HepG2 (cell line): ENCODE data around the gene CBX2. TPM values are rescaled to one million over a fixed set of nuclear protein-coding genes. Genes with fewer than 3 reads are reported as not detected.
A peak's percentile ranks its signal among the peaks of the same experiment; 100 is the strongest.

Source experiments
- BCL3 ChIP-seq: sonication (generic); formaldehyde crosslinking; IDR thresholded peaks from 2 replicates; pipeline ENCODE4 v1.5.1; 2020; ENCODE audit warnings: mild to moderate bottlenecking, missing genetic modification reagents, moderate library complexity
- BHLHE40 ChIP-seq: IDR thresholded peaks from 2 replicates; pipeline ENCODE4 v1.6.1; 2011; ENCODE audit warnings: low read length, improper control_type of control experiment
- ELK4 ChIP-seq: sonication (generic); formaldehyde crosslinking; IDR thresholded peaks from 2 replicates; pipeline ENCODE4 v1.9.0; 2021; ENCODE audit warnings: missing genetic modification reagents, borderline replicate concordance
- GRHL1 ChIP-seq: sonication (generic); formaldehyde crosslinking; conservative IDR thresholded peaks from 2 replicates; pipeline ENCODE4 v1.8.0; 2022; ENCODE audit warnings: missing genetic modification reagents
- HOMEZ ChIP-seq: IDR thresholded peaks from 2 replicates; pipeline ENCODE4 v1.6.1; 2016; ENCODE audit warnings: low read depth
- TAF1 ChIP-seq: sonication (generic); formaldehyde crosslinking; IDR thresholded peaks from 2 replicates; pipeline ENCODE4 v1.4.0; 2020; ENCODE audit warnings: missing genetic modification reagents
- ZNF142 ChIP-seq: sonication (generic); formaldehyde crosslinking; IDR thresholded peaks from 2 replicates; pipeline ENCODE4 v1.4.0; 2020; ENCODE audit warnings: missing genetic modification reagents
- ZNF260 ChIP-seq: sonication (generic); formaldehyde crosslinking; IDR thresholded peaks from 2 replicates; pipeline ENCODE4 v1.4.0; 2020; ENCODE audit warnings: missing genetic modification reagents, low read depth, mild to moderate bottlenecking, borderline replicate concordance
- ZNF484 ChIP-seq: sonication (generic); formaldehyde crosslinking; IDR thresholded peaks from 2 replicates; pipeline ENCODE4 v1.5.1; 2020; ENCODE audit warnings: mild to moderate bottlenecking, low read depth, missing genetic modification reagents, borderline replicate concordance
- ZNF549 ChIP-seq: sonication (generic); formaldehyde crosslinking; IDR thresholded peaks from 2 replicates; pipeline ENCODE4 v1.5.0; 2020; ENCODE audit warnings: missing genetic modification reagents
- ZNF687 ChIP-seq: sonication (generic); formaldehyde crosslinking; IDR thresholded peaks from 2 replicates; pipeline ENCODE4 v1.5.1; 2020; ENCODE audit warnings: mild to moderate bottlenecking, missing genetic modification reagents, moderate library complexity
- polyA plus RNA-seq, 8 experiments: library from polyadenylated mRNA; depleted of rRNA in 3 of 8; stranded (reverse) in 7 of 8; unstranded in 1 of 8; fragments of >200 nt; fragmentation: Illumina TruSeq in 4 of 8; extraction: Trizol in 4 of 8; gene quantifications; 2 replicates each; pipeline versions ENCODE4 v1.2.1 to v1.2.3, GENCODE V29; 2011 to 2016; ENCODE audit warnings: low read depth in 4 of 8, missing spikeins in 1 of 8, mixed read lengths in 1 of 8; ENCODE audit not compliant: insufficient read depth in 1 of 8
- total RNA-seq, 5 experiments: library from RNA; depleted of rRNA; stranded (reverse); fragments of >200 nt; fragmentation: Illumina TruSeq; extraction: Trizol; gene quantifications; 2 replicates each; pipeline ENCODE4 v1.2.3, GENCODE V29; 2016; ENCODE audit warnings: low read depth in 1 of 5

The CBX2 gene
- total and polyA plus RNA-seq, 2 of the 13 experiments (the other 11 are each of a cell fraction or from before 2014, with no cell fraction given) = 14.5 to 31.1 TPM

- peak; percentile 45; the same call in 1 of the 2 replicates for TF ChIP-seq HOMEZ
- no peak for TF ChIP-seq GRHL1 (CRISPR knock-in tag)
- TF ChIP-seq ZNF687 (CRISPR knock-in tag) = peak; percentile 65; the same call in 1 of the 2 replicates
- no peak; the same call in 1 of the 2 replicates for TF ChIP-seq TAF1 (CRISPR knock-in tag)
- TF ChIP-seq ZNF260 = no peak
- TF ChIP-seq ZNF484 (CRISPR knock-in tag) = no peak
- no peak for TF ChIP-seq ZNF549 (CRISPR knock-in tag)
- no peak for TF ChIP-seq BHLHE40
- no peak for TF ChIP-seq ELK4 (CRISPR knock-in tag)
- TF ChIP-seq BCL3 = no peak; the same call in 1 of the 2 replicates
- 0 out of 2 replicates have a peak, but pooled peaks have one; percentile 24 for TF ChIP-seq ZNF142 (CRISPR knock-in tag)
These were observed 43.6 kb downstream of the CBX2 start (continued) for GRCh38 chr17:79821331-79822095.
